Measurements from ENCODE around the gene SH3PXD2B.
A peak's percentile ranks its signal among the peaks of the same experiment; 100 is the strongest.

SH3PXD2B gene

DNA sequence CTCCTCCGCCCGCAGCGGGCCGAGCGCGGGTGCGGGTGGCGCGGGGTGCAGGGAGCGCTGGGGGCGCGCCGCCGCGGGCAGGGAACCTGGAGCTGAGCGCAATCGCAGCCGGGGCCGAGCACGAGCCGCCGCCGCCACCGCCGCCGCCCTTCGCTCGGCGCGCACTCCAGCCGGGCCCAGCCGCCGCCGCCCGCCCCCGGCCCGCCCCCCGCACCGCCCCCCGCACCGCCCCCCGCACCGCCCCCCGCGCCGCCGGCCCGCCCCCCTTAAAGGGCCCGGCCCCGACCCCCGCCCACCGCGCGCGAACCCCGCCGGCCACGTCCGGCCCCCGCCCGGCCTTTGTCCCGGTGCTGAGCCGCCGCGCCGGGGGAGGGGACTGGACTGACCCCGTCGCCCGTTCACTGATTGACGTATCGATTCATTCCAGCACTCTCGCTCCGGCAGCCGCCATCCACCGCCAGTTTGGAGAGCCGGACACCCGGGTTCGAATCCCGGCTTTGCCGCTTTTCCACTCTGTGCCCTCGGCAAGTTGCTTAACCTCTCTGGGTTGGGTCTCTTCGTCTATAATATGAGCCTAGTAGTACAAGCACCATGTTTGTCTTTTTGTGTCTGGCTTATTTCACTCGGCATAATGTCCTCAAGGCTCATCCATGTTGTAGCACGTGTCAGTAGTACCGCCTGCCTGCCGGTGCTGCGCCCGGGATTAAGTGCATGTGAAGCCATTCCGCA, at the start of gene SH3PXD2B:
Gene SH3PXD2B, minus strand, starts transcription at position 168 of the 729 bp plus-strand sequence. CDS start 173 bp downstream, outside the sequence.
- DNase-seq = peak; percentile 41

DNA sequence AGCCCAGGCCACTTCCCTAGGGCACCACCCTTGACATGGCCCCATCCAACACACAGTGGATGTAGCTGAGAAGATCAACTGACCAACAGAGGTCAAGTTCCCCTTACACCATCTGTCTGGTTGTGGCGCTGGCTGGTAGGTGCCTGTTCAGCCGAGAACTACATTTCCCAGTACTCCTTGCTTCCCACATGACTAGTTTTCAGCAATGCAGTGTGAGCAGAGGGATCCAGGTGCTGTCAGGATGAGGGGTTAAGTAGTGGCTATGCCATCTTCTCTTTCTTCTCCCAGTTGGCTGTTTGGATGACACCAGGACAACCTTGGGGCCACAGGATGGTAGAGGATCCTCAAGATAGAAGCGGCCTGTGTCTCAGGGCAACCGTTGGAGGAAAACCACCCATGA, 48.6 kb upstream of the SH3PXD2B start:
- no peak for DNase-seq

DNA sequence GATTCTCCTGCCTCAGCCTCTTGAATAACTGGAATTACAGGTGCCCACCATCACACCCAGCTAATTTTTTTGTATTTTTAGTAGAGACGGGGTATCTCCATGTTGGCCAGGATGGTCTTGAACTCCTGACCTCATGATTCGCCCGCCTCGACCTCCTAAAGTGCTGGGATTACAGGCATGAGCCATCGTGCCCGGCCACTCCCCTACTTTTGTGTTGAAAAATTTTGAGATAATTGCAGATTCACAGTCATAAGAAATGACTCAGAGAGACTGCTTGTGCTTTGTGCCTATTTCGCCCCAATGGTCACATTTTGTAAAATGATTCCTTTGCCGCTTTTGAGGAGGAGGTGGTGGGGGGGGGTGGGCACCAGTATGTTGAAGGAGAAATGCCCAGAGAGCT, 48.1 kb upstream of the SH3PXD2B start:
- no peak for DNase-seq

DNA sequence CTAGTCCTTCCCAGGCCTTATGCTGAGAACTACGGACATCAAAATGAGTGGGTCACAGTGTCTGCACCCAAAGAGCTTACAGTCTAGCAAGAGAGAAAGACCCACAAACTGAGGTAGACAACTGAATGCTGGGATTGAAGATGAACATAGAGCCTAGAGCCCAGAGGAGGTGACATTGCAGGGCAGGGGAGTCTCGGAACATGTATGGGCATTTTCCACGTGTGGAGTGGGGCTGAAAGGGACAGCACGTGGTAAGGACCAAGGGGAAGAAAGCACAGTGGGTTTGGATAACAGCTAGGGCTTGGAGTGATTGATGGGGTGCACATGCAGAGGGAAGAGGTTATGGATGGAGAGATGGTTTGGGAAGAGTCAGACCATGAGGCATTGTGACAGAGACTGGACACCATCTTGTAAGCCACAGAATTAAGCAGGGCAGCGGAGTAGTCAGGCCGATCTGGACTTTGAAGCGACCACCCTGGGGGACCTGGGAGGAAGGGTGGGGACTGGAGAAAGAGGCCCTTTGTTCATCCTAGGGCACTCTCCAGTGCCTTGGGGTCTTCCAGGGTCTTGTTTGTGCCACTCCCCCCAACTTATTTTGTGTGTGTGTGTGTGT, 47.5 kb upstream of the SH3PXD2B start:
- no peak for DNase-seq

DNA sequence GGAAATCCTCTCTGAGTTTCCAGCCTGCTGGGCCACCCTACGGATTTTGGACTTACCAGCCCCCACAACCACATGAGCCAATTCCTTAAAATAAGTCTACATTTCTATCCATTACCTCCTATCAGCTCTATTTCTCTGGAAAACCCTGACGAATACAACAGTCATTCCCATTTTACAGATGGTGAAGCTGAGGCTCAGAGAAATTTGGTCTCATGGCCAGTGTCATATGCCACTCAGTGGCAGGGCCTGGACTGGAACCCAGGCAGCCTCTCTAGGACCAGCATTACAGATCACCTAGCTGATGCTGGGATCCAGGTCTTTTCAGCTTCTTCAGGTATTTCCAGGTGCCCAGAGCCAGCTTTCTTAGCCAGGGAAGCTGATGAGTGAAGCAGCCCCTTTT, 45.0 kb upstream of the SH3PXD2B start:
- DNase-seq = no peak

DNA sequence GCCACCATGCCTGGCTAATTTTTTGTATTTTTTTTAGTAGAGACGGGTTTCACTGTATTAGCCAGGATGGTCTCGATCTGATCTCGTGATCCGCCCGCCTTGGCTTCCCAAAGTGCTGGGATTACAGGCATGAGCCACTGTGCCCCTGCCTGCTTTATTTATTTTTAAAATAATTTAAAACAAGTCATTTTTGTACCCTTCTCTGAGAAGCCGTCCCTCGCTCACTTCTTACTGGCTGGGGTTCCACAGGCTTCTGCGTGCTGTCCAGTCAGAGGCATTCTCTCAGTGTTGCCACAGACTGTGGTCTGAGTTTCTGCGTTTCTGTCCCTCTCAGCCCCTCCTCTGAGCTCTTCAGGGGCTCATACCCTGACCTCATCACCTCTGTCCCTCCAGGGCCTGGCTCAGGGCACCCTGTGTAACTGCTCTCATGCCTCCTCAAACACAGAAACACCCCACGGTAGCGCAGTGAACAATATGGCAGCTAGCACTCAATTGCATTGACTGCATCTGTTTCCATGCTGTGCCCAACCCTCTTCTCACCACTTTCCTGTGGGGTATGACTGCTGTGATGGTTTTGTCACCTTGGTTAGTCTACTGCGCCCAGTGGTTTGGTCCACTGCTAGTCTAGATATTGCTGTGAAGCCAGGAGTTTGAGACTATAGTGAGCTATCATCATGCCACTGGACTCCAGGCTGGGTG, 44.3 kb upstream of the SH3PXD2B start:
- no peak for DNase-seq

DNA sequence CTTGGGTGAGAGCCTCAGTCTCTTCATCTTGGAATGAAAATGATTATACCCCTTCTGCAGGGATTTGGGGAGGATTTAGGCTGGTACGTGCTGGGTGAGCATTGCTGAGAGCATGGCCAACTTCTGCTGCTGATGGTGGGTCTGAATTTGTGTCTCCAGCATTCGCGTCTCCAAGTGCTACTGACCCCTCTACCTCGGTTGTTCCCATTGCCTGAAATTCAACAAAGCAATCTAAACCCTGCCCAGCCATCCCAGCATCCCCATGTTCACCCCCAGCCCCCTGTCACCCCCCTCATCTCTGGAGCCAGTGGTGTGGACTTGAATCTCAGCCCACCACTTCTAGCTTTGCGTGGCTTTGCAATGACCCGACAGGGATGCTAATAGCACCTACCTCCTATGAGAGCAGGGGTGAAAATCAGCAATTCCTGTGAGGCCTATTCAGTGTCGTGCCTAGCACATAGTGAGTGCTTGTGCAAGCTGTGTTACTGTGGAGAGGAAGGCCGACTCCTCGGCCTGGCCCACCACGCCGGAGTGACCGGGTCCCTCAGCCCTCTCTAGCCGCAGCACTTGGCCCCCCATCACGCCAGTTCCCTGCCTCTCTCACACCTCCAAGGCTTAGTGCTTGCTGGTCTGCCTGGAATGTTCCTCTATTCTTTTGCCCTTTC, 43.4 kb upstream of the SH3PXD2B start:
- DNase-seq = no peak

DNA sequence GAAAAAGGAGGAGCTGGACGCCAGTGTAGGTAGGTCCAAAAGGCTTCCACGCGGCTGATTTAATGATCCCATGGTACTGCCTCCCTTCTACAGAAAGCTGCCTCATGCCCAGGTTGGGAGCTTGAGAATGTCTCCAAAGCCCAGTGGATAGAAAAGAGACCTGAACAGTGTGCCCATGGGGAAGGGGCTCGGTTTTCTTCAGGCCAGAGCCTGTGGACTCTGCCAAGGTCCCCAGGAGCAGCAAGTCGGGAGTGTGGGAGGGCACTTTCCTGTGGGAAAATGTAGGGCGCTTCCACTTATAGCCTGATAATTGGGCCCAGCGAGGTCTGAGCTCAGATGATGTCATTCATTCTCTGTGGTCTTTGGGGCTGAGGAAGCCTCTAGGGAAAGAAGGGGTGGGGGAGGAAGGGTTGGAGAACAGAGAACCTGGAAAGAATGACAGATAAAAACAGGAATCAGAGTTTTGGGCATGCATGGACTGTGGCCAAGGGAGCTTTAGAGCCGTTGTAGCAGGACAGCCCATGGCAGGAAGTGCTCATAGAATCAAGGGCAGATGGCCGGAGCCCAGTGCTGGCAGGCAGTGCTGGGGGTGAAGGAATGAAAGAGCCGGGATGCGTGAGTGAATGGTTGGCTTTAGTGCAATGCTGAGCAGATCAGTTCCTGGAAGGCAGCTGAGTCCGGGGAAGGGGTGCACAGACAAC, 42.5 kb upstream of the SH3PXD2B start:
- no peak for DNase-seq

DNA sequence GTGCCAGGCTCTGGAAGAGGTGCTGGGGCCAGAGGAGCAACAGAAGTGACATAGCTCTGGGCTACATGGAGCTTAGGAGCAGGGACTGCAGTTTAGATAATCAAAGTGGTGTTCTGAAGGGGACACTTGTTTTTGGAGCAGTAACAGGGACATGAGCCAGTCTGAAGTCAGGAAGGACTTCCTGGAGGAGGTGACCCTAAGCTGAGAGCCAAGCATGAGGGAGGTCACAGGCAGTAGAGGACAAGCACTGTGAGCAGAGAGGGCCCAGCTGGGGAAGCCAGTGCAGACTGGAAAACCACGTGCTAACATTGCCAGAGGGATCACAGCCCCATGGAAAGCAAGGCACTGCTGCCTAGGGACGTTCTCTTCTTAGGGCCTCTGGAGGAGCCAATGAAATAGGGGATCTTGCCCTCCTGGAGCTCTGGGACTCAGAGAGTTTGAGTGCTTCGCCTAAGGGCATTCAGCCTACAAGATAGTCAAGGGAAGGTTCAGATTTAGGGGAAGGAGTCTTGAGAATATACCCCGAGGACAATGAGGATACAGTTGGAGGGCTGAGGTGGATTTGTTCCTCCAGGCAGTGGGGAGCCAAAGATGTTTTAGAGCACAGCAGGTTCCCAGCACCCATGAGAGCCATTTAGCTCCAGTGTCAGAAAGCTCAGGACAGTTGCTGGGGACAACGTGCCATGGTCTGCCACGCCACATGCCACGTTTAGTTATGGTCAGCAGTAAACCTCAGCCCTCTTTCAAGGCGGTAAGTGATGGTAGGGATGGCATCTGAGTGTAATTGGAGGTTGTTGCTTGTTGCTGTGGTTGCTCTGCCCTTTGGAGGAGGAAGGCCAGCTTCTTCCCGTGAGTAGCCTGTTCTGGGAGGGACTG, 40.5 kb upstream of the SH3PXD2B start:
- no peak for DNase-seq

DNA sequence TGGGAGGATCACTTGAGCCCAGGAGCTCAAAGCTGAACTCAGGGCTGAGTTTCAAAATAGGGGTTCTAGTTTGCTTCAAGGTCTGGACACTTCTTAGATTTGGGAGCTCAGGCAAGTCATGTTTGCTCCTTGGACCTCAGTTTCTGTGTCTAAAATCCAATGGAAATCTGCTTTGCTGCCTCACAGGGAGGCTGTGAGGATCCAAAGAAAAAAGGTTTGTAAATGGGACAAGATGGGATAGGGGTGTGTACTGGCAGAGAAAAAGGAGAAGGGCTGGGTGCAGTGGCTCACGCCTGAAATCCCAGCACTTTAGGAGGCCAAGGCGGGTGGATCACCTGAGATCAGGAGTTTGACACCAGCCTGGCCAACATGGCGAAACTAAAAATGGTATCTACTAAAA, 39.6 kb upstream of the SH3PXD2B start:
- DNase-seq = no peak

DNA sequence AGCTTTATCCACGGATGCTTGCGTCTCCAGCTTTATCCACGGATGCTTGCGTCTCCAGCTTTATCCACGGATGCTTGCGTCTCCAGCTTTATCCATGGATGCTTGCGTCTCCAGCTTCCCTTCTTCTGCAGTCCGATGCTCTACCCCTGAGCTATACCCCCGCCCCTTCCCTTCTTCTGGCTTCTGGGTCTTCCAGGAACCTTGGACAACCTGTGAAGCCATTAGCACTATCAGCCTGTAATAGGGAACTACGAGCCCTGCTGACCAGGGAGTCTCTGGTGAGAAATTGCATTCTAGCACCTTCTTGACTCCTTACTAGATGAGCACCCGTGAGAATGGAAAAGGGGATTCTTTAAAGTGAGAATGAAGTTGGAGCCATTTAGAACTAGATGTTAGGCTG, 39.1 kb upstream of the SH3PXD2B start:
- no peak for DNase-seq

DNA sequence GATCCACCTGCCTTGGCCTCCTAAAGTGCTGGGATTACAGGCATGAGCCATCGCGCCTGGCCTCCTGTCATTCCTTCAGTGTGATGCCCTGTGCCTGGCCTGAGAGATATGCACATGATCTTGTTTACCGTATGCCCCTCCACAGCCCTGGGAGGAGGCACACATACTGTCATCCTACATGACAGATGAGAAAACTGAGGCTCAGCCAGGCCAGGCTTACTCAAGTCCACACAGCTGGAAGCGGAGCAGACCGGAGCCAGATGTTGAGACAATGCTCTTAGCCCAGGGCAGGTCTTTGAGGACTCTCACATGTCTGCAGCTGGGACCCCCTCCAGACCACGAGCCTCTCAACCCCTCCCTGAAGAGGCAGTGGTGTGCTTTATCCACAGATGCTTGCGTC, 38.7 kb upstream of the SH3PXD2B start:
- no peak for DNase-seq

DNA sequence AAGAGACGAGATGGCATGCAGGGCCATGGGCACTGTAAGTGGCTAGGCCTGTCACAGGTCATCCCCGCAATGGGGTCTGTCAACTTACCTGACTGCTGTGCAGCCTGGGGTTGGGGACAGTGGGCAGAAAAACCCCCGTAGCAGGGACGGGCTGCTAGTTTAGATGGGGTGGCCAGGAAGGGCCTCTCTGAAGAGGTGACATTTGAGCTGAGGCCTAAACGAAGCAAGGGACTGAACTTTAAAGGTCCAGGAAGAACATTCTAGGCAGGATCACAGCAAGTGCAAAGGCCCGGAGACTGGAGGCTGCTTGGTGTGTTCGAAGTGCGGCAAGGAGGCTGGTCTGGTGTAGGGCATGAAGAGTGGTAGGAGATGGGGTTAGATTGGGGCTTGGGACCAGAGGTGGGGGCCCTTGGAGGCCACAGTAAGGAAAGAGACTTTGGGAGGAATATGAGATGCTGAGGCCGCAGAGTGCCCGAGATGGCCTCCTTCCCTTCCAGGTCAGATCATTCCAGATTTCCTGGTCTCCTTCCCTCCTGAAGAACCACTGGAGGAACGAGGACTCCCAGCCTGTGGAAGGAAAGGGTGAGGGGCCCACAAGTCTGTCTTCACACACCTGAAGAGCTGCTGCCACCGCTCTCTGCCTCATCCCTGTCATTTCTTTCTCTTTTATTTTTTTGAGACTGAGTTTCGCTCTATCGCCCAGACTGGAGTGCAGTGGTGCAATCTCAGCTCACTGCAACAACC, 37.9 kb upstream of the SH3PXD2B start:
- no peak for DNase-seq

DNA sequence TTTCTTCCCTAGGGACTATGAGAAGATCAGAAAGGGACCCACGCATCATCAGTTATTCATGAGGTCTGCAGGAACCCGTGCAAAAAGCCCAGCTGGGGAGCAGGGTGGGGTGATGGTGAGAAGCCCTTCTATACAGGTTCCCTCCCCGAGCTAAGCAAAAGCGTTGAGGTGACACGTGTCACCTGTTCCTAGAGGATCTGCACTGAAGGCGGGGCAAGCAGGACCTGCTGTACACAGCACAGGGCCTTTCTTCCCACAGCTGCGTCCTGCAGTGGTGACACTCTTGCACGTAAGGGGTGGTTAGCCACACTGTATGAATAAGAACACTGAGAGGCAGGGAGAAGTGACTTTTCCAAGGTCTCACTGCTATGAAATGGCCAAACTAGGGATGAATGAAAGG, 37.2 kb upstream of the SH3PXD2B start:
- no peak for DNase-seq

DNA sequence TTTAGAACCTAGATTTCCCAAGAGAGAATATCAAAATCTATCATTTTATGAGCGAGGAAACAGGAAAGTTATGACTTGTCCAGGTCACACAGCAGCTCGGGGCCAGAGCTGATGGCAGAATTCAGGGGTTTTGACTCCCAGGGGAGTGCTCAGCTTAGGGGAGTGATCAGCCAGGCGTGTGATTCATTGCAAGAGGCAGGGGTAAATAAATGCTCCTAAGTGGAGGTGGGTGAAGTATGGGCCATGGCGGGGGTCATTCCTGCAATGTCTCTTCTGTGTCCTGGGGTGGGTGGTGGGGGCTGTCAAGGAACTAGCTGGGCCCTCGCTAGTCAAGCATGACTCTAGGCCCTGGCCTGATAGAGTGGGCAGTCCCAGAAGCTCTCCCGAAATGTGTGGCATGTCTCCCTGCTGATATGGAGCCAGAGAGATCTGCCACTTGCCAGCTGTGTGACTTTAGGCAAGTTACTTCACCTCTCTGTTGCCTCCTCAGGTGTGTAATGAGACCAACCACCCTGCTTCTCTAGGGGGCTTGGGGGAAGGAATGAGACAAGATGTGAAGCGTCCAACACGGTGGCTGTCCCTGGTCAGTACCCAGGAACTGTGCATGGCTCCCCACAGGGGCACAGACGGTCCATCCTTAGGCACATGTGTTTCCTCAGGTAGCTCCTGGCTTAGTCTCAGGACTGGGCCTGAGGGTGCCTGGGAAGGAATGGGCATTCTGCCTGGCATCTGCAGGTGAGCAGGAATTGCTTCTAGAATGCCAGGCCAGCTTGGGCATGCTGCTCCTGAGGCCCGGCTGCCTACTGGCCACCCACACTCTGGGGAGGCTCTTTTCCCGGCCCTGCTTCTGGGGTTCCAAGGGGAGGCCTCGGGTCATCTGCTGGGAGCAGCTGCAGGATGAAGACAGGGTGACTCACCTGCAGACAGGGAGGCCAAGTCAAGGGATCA, 36.5 kb upstream of the SH3PXD2B start:
- no peak for DNase-seq

DNA sequence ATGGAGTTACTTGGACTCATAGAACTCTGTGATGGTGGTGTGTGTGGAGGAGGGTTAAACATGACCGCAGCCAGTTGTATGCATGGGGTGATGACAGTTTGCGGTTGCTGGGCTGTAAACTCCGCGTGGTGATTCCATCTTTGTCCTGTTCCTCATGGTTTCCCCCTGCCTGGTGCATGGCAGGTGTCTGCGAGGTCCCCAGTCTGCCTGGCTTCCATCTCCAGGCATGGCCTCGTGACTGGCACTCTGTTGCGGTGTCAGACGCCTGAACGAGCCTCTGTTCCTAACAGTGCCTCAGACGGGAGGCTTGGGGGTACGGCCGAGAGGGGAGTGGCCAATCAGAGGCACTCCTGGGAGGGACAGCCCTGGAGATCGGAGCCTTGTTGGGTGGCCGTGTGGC, 33.9 kb upstream of the SH3PXD2B start:
- no peak for DNase-seq

DNA sequence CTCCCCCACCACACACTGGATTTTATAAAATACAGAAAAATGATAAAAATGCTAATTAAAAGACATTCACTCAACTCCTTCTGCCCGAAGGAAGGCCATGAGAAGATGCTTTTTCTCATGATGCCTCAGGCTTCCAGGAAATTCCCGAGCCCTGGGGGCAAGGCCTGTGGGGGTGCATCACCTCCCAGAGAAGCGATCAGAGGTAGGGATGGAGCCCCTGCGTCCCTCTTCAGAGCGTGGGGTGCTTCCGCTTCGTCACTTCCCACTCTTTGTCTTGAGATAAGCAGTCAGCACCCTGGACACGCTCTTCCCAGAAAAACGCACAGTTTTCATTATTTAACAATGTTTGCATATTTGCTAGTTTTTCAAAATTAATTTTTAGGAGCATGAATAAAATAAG, 33.3 kb upstream of the SH3PXD2B start:
- no peak for DNase-seq

DNA sequence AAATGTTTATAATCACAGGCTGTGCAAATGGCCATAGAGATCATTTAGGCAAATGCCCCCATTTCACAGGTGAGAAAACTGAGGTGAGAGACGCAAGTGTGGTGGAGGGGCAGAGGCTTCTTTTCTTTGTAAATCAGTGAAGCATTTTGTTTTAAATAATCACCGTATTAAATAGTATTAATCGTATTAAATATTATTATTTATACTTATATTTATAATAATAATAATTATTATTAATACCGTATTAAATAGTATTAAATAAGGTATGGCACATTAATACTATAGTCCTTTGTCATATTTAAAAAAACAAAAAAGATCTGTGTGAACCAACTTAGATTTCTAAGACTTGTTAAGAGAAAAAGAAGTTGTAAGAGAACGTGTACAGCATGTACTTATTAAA, 32.6 kb upstream of the SH3PXD2B start:
- DNase-seq = no peak

DNA sequence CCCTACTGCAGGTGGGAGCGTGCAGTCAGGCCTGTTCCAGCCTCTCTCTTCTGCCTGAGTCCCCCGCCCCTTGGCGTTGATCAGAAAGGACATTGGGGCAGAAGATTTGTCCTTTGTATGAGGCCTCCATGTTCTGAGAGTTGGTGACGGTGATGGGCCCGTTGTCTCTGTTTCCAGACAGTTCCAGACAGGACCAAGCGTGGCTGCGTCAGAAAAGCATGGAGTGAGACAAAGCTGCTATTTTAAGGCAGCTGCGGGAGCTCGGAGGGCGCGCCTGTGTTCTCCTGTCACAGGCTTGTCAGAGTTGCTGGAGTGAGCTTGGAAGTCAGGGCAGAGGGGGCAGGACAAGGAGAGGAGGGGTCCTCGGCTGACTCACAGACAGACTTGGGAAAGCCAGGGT, 32.1 kb upstream of the SH3PXD2B start:
- no peak for DNase-seq
